HepG2 (cell line): ENCODE results near the gene NPPA. TPM values are rescaled to one million over a fixed set of nuclear protein-coding genes. Genes with fewer than 3 reads are reported as not detected.

Source experiments
- ATAC-seq: fragments of 200-7000 bp; cut with Tn5 transposase; 3 replicates; pipeline ENCODE4 v1.9.1; 2020; ENCODE audit warnings: mild to moderate bottlenecking, moderate library complexity
- BruUV-seq: library from RNA; stranded (reverse); fragments of 400-500 nt; replicated peaks from 2 replicates; lab custom pipeline; 2021; lab: Mats Ljungman, UMichigan
- CTCF ChIA-PET: fragments of 300-600 bp; formaldehyde crosslinking; extraction: SDS; loops from one replicate; lab custom pipeline; 2021; ENCODE audit warnings: low total read pairs, inconsistent platforms, low intra/inter-chr PET ratio; lab: Yijun Ruan, JAX
- POLR2A ChIA-PET: fragments of 350-600 bp; sonication (Branson Sonifier 250); formaldehyde crosslinking; loops from one replicate; lab custom pipeline; 2020; ENCODE audit warnings: antibody characterized with exemption, inconsistent platforms; lab: Yijun Ruan, JAX
- DNase-seq: peaks from one replicate; pipeline ENCODE4 v3.0.0-alpha.2; 2015; ENCODE audit warnings: low spot score
- FAIRE-seq: peaks from 3 replicates; lab custom pipeline; 2011; peaks lifted over from hg19 to GRCh38; lab: Jason Lieb, UNC
- H2AFZ ChIP-seq: one replicate; pipeline ENCODE4 v1.6.1; 2011; ENCODE audit warnings: low read length, inconsistent platforms
- H3K27ac ChIP-seq: fragments of 300-600 bp; 3 replicates; pipeline ENCODE4 v1.8.0; 2011; ENCODE audit warnings: mixed run types, mild to moderate bottlenecking, mixed read lengths, low read length, inconsistent platforms; ENCODE audit not compliant: insufficient read depth; ENCODE audit errors: extremely low read length
- H3K27me3 ChIP-seq, 2 experiments: fragments of 200-600 bp in 1 of 2; 2 replicates in 1 of 2; 3 replicates in 1 of 2; pipeline versions ENCODE4 v1.6.0 to v1.8.0; 2011; ENCODE audit warnings: low read length in 2 of 2, mild to moderate bottlenecking in 2 of 2, moderate library complexity in 2 of 2, inconsistent platforms in 1 of 2; ENCODE audit not compliant: insufficient read depth in 2 of 2, control insufficient read depth in 1 of 2
- H3K36me3 ChIP-seq, 2 experiments: fragments of 200-600 bp in 1 of 2; replicated peaks in 1 of 2; 2 replicates in 1 of 2; 3 replicates in 1 of 2; pipeline versions ENCODE4 v1.5.1 to v1.8.0; 2011; ENCODE audit warnings: low read length in 2 of 2, inconsistent platforms in 1 of 2; ENCODE audit not compliant: insufficient read depth in 2 of 2, control insufficient read depth in 1 of 2
- H3K4me1 ChIP-seq: 2 replicates; pipeline ENCODE4 v1.5.1; 2012; ENCODE audit warnings: low read length, inconsistent platforms; ENCODE audit not compliant: insufficient read depth
- H3K4me2 ChIP-seq: 2 replicates; pipeline ENCODE4 v1.6.0; 2011; ENCODE audit warnings: low read depth, low read length, inconsistent platforms
- H3K4me3 ChIP-seq, 3 experiments: fragments of 200-600 bp in 1 of 3; sonication (generic), shearing (Covaris generic) in 1 of 3; replicated peaks in 1 of 3; 2 replicates each; pipeline ENCODE4 v1.5.1; 2011 to 2016; ENCODE audit warnings: low read length in 3 of 3, inconsistent platforms in 2 of 3, low read depth in 2 of 3, mild to moderate bottlenecking in 2 of 3, control low read depth in 1 of 3, mixed read lengths in 1 of 3; ENCODE audit not compliant: insufficient read depth in 1 of 3
- H3K79me2 ChIP-seq: one replicate; pipeline ENCODE4 v1.6.1; 2011; ENCODE audit warnings: low read length, inconsistent platforms; ENCODE audit not compliant: insufficient read depth
- H3K9ac ChIP-seq: 2 replicates; pipeline ENCODE4 v1.6.0; 2011; ENCODE audit warnings: mild to moderate bottlenecking, low read depth, low read length, inconsistent platforms; ENCODE audit not compliant: insufficient read depth
- H3K9me3 ChIP-seq: 2 replicates; pipeline ENCODE4 v1.5.1; 2012; ENCODE audit warnings: mild to moderate bottlenecking, low read length
- H4K20me1 ChIP-seq: 2 replicates; pipeline ENCODE4 v1.6.0; 2011; ENCODE audit warnings: inconsistent platforms, mild to moderate bottlenecking, low read length, moderate library complexity; ENCODE audit not compliant: insufficient read depth
- CHD2 ChIP-seq: IDR thresholded peaks from 2 replicates; pipeline ENCODE4 v1.6.1; 2011; ENCODE audit warnings: low read depth, low read length, improper control_type of control experiment
- ISL2 ChIP-seq: sonication (generic); formaldehyde crosslinking; IDR thresholded peaks from 2 replicates; pipeline ENCODE4 v1.5.0; 2020; ENCODE audit warnings: missing genetic modification reagents
- NR1H2 ChIP-seq: sonication (generic); formaldehyde crosslinking; IDR thresholded peaks from 2 replicates; pipeline ENCODE4 v1.8.1; 2022; ENCODE audit warnings: low read depth, missing genetic modification reagents, borderline replicate concordance
- RARG ChIP-seq: sonication (generic); formaldehyde crosslinking; IDR thresholded peaks from 2 replicates; pipeline ENCODE4 v1.4.0; 2020; ENCODE audit warnings: low read depth, mild to moderate bottlenecking, missing genetic modification reagents
- SRSF4 ChIP-seq: fragments of 200-400 bp; formaldehyde crosslinking; IDR thresholded peaks from one replicate; pipeline ENCODE4 v1.6.1; 2018; ENCODE audit warnings: mild to moderate bottlenecking, low read depth, low read length, moderate library complexity; ENCODE audit not compliant: poor library complexity, severe bottlenecking
- TARDBP ChIP-seq: sonication (generic); formaldehyde crosslinking; IDR thresholded peaks from 2 replicates; pipeline ENCODE4 v1.8.0; 2022; ENCODE audit warnings: mild to moderate bottlenecking, missing genetic modification reagents
- ZBTB42 ChIP-seq: sonication (generic); formaldehyde crosslinking; IDR thresholded peaks from 2 replicates; pipeline ENCODE4 v1.5.0; 2020; ENCODE audit warnings: mild to moderate bottlenecking, missing genetic modification reagents
- ZEB1 ChIP-seq: IDR thresholded peaks from 2 replicates; pipeline ENCODE4 v1.6.1; 2012; ENCODE audit warnings: mild to moderate bottlenecking, low read depth, inconsistent platforms; ENCODE audit not compliant: insufficient replicate concordance
- ZMYM4 ChIP-seq: sonication (generic); formaldehyde crosslinking; IDR thresholded peaks from 2 replicates; pipeline ENCODE4 v1.8.1; 2023; ENCODE audit warnings: mild to moderate bottlenecking, missing genetic modification reagents
- ZNF124 ChIP-seq: sonication (generic); formaldehyde crosslinking; IDR thresholded peaks from 2 replicates; pipeline ENCODE4 v1.4.0; 2020; ENCODE audit warnings: missing genetic modification reagents
- ZNF652 ChIP-seq: IDR thresholded peaks from 2 replicates; pipeline ENCODE4 v1.6.1; 2016; ENCODE audit warnings: low read depth, borderline replicate concordance
- WGBS: methylation state at CpG from one replicate; pipeline ENCODE4 v1.1.6; 2017; ENCODE audit warnings: low lambda C conversion rate; 5-methylcytosine and 5-hydroxymethylcytosine counted together
- in situ Hi-C: cut with HindIII; loops from 2 replicates; pipeline ENCODE4 v1.10.0; 2017; ENCODE audit warnings: low pct_unique_long_range_greater_than_20kb; ENCODE audit not compliant: extremely low pct_ligation_motif_present
- intact Hi-C: fragments of 100-400 bp; cut with micrococcal nuclease; formaldehyde crosslinking; loops from one replicate; pipeline ENCODE4 v1.10.0; 2022; ENCODE audit not compliant: unreplicated experiment
- polyA plus RNA-seq, 8 experiments: library from polyadenylated mRNA; depleted of rRNA in 3 of 8; stranded (reverse) in 7 of 8; unstranded in 1 of 8; fragments of >200 nt; fragmentation: Illumina TruSeq in 4 of 8; extraction: Trizol in 4 of 8; gene quantifications; 2 replicates each; pipeline versions ENCODE4 v1.2.1 to v1.2.3, GENCODE V29; 2011 to 2016; ENCODE audit warnings: low read depth in 4 of 8, missing spikeins in 1 of 8, mixed read lengths in 1 of 8; ENCODE audit not compliant: insufficient read depth in 1 of 8
- total RNA-seq, 5 experiments: library from RNA; depleted of rRNA; stranded (reverse); fragments of >200 nt; fragmentation: Illumina TruSeq; extraction: Trizol; gene quantifications; 2 replicates each; pipeline ENCODE4 v1.2.3, GENCODE V29; 2016; ENCODE audit warnings: low read depth in 1 of 5
- TF ChIP-seq, protein P1 (sequence below): fragments of 450-650 bp; IDR thresholded peaks from 2 replicates; pipeline ENCODE4 v1.6.1; 2017
- TF ChIP-seq, protein P2 (sequence below): IDR thresholded peaks from 2 replicates; pipeline ENCODE4 v1.6.1; 2016; ENCODE audit warnings: missing genetic modification reagents, missing compliant biosample characterization

The NPPA gene
- total and polyA plus RNA-seq, 2 of the 13 experiments (the other 11 are each of a cell fraction or from before 2014, with no cell fraction given), result not detected

DNA sequence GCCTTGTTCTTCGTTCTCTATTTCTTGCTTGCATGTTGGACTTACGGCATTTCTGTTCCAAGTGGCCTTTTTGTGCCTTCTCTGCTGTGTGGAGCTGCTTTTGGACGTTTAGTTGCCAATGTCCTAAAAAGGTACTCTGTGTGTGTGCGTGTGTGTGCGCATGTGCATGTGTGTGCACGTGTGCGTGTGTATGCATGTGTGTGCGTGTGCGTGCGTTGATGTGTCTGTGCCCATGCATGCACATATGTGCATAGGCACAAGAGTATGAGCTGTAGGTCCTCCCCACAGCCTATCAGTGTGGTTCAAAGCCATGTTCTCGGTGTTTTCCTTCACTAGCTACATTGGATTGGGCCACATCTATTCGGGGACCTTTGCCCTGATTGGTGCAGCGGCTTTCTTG lies 13.7 kb downstream of the NPPA start:
- Histone ChIP-seq H3K4me2 (no peak overlapping the region), H3K4me1 (peaks cover 2% of the 10 kb centered on the region; the same call in 1 of the 2 replicates), H3K79me2 (no peaks in the 10 kb centered on the region), H3K27ac (no peak overlapping the region), H3K36me3 (peaks cover 43 to 86% of the 10 kb centered on the region in 2 experiments), H3K27me3 (no peaks in the 10 kb centered on the region), H3K9ac (no peak overlapping the region), H3K4me3 (no peak overlapping the region), H4K20me1 (no peaks in the 10 kb centered on the region), H3K9me3 (no peaks in the 10 kb centered on the region), H2AFZ (no peak overlapping the region)
- intact Hi-C loops, result no loop called here
- POLR2A ChIA-PET, result no interaction called here
- CTCF ChIA-PET, result no interaction called here
- in situ Hi-C loops, result loop anchor here (10.0 kb wide), 1 partner anchor 131 kb away; no protein-coding TSS in a partner anchor
- WGBS, result 96% methylated on average over 11 of the region's 13 CpGs
- no peak for ATAC-seq
- no peak for FAIRE-seq
- no peak for DNase-seq
- BruUV-seq, result no TSS peak
- peak; percentile 47; the same call in 1 of the 2 replicates for TF ChIP-seq TARDBP
- no peak for TF ChIP-seq RARG (CRISPR knock-in tag)
- no peak for TF ChIP-seq NR1H2 (CRISPR knock-in tag)
- no peak for TF ChIP-seq ZEB1

DNA sequence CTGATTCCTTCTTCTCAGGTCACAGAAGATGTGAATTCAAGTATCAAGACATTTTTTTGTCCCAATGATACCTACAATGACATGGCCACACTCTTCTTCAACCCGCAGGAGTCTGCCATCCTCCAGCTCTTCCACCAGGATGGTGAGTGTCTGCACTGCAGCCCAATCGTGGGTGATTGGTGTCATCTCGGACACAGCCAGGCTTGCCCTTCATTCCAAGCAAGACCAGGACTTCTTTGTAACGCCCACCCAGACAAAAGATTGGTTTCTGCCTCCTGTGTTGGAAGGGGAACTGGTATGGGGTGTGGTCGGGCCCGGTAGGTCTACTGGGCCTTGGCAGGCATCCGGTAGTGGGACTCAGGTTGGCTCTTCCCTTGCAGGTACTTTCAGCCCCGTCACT lies 14.1 kb downstream of the NPPA start:
- no peak for DNase-seq
- no peak overlapping the region for H3K27ac ChIP-seq
- peaks cover 44 to 89% of the 10 kb centered on the region in 2 experiments for H3K36me3 ChIP-seq
- no peak overlapping the region for H3K4me3 ChIP-seq
- H3K79me2 ChIP-seq, result no peaks in the 10 kb centered on the region
- FAIRE-seq, result no peak
- no TSS peak for BruUV-seq
- H3K4me1 ChIP-seq, result no peaks in the 10 kb centered on the region
- H3K9me3 ChIP-seq, result no peaks in the 10 kb centered on the region
- no peak overlapping the region for H2AFZ ChIP-seq
- WGBS, result 93% methylated on average over 6 of the region's 8 CpGs
- intact Hi-C loops (no loop called here), in situ Hi-C loops (loop anchor here (10.0 kb wide), 1 partner anchor 131 kb away; no protein-coding TSS in a partner anchor)
- no peaks in the 10 kb centered on the region for H3K27me3 ChIP-seq
- no peak overlapping the region for H3K9ac ChIP-seq
- ChIA-PET POLR2A (no interaction called here), CTCF (no interaction called here)
- no peak for ATAC-seq
- H4K20me1 ChIP-seq, result no peaks in the 10 kb centered on the region
- H3K4me2 ChIP-seq, result no peak overlapping the region
- TF ChIP-seq, protein P1, sequence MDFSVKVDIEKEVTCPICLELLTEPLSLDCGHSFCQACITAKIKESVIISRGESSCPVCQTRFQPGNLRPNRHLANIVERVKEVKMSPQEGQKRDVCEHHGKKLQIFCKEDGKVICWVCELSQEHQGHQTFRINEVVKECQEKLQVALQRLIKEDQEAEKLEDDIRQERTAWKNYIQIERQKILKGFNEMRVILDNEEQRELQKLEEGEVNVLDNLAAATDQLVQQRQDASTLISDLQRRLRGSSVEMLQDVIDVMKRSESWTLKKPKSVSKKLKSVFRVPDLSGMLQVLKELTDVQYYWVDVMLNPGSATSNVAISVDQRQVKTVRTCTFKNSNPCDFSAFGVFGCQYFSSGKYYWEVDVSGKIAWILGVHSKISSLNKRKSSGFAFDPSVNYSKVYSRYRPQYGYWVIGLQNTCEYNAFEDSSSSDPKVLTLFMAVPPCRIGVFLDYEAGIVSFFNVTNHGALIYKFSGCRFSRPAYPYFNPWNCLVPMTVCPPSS, result no peak
- TF ChIP-seq SRSF4 (no peak), ZMYM4 (CRISPR knock-in tag) (no peak), TARDBP (no peak), ZNF124 (CRISPR knock-in tag) (no peak), ZBTB42 (CRISPR knock-in tag) (no peak), ZNF652 (CRISPR knock-in tag) (no peak), CHD2 (no peak), ISL2 (CRISPR knock-in tag) (no peak)
- TF ChIP-seq, protein P2, sequence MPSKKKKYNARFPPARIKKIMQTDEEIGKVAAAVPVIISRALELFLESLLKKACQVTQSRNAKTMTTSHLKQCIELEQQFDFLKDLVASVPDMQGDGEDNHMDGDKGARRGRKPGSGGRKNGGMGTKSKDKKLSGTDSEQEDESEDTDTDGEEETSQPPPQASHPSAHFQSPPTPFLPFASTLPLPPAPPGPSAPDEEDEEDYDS, result no peak
